Mesenteric fat pad (tissue), 1 donor: Measurements from ENCODE around the gene MACROD1. TPM values are rescaled to one million over a fixed set of nuclear protein-coding genes. Genes with fewer than 3 reads are reported as not detected.

ENCODE experiments used
- DNase-seq: peaks from one replicate; pipeline ENCODE4 v3.0.0-alpha.2; 2020; ENCODE audit warnings: low spot score
- total RNA-seq: library from RNA; stranded (reverse); fragmentation: NEBNext Ultra II Directional; extraction: Animal tissue kit (Norgen Biotek cat#: 25700); gene quantifications from one replicate; pipeline ENCODE4 v1.2.1, GENCODE V29; 2021
- donor health status: DM: yes; HTN: yes; CAD: no.

The MACROD1 gene
- total RNA-seq, 1 donor from 2014 or later = 19.5 TPM

DNA sequence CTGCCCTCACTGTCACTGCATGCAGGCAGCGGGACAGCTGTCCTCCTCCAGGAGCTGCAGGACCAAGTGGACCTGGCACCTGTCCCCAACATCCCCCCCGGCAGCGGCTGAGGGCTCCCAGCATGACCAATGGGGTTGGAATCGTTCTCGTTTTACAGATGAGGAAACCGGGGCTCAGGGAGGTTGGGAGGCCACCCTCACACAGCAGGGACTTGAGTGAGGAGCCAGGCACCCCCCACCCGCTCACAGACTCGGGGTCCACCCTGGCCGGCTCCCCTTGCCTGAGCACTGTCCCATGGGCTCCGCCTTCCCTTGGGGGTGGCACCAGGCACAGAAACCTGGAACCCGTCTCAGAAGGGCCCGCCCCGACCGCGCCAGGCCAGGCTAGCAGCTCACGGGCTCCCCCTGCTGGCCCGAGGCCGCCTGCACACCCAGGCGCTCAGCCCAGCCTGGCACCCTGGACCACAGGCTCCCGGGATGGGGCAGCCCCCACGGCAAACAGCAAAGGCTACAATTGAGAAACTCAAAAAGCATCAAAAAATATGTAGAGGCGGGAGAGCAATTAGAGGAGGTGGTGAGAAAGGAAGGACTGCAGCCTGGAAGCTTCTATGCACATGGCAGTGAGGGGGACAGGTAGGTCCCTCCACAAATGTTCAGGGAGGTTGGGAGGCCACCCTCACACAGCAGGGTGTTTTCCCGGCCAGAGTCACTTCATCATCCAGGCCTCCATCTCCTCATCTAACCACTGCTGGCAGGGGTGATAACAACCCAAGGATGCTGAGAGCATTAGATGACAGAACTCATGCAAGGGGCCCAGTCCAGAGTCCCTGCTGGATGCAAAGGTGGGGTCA is 12.8 kb downstream of the MACROD1 start:
- peak; percentile 92 for DNase-seq

DNA sequence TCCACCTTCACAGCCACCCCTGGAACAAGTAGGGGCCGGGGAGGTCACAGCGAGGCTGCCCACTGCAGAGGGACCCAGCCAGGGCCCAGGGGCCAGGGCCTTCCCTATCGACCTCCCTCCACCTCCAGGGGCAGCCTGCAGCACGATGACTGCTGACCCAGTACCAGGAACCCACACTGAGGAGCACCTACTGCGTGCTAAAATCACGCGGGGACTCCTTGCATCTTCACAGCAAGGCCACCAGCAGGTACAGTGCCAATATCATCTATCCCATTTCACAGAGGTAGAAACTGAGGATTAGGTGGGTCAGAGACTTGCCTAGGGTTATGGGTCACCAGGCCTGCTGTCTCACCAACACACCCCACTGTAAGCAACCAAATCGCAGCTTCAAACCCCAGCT is 14.6 kb downstream of the MACROD1 start:
- DNase-seq = no peak

- DNase-seq = no peak
Observed at GRCh38 chr11:64150481-64151239, 15.3 kb downstream of the MACROD1 start.

DNA sequence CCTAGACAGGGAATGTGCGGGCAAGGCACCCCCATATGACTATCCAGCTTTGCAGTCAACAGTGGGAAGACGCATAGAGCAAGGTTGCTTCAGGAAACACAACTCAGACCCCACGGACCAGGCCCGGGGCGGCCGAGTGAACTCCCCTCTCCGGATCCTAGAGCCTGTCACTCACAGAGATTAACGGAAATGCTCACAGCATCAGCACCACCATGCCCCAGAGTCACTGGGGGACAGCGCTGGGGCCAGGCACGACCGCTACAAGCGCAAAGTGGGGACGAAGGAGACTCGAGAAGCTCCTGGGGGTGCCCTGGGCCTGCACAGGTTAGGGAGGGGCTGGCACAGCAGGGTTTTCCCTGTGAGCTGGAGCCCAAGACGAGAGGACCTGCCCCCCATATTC is 15.9 kb downstream of the MACROD1 start:
- no peak for DNase-seq

DNA sequence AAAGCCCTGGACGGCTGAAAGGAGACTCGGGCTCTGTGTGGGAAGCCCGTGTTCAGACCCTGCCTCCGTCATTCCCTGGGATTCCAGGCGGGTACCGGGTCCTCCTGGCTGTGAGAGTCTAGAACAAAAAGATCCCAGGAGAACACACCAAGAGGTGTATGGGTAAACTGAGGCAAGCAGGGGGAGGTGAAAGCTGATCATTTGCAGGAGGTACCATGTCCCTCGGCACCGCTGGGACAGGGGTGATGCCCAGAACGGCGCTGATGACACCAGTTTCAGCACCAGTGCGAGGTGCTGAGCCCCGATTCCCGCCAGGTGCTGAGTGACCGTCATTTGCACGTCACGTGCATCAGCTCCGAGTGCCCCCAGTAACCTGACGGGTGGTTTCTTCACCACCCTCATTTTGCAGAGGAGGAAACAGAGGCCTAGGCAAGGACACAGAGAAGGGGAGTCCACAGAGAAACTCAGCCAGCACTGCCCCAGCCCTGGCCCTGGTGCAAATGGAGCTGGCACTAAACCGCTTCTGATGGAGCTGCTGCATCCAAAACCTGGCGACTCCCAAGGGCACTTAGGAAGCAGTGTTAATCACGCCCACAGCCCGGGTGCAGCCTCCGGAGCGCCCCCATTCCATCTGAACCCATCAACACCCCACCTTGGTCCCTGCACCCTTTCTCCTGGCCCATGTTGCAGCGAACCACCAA is 16.8 kb downstream of the MACROD1 start:
- no peak for DNase-seq

DNA sequence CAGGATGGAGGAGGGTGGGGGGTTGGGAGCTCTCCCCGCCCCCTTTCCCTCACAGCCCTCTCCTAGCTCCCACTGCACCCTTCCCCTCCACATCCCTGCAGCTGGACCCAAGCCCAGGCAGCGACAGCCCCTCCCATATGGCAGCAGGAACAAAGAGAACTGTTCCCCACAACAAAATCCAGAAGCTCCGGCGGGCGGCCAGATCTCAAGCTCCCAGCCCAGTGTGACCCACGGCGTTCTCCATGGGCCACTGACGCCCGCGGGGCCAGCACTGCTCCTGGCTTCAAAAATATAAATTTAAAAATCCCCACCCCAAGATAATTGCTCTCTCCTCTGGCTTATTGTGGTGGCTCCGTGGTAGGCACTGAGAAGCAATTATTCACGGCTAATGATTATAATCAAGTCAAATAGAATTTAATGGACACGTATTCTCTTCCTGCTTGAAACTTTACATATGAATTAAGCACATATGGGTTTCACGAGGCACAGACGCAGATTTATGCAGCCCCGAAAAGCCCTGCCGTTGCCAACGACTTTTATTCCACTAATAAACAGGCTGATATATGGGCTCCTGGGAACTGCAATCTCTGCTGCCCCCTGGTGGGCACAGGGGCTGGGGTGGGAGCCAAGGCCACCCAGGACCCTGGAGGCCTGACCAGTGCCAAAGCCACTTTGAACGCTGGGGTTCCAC is 17.5 kb downstream of the MACROD1 start:
- DNase-seq = no peak

- DNase-seq = no peak
Observed at GRCh38 chr11:64146036-64146955, 19.6 kb downstream of the MACROD1 start.

GRCh38 chr11:64144587-64145472 is 21.1 kb downstream of the MACROD1 start:
- no peak for DNase-seq

DNA sequence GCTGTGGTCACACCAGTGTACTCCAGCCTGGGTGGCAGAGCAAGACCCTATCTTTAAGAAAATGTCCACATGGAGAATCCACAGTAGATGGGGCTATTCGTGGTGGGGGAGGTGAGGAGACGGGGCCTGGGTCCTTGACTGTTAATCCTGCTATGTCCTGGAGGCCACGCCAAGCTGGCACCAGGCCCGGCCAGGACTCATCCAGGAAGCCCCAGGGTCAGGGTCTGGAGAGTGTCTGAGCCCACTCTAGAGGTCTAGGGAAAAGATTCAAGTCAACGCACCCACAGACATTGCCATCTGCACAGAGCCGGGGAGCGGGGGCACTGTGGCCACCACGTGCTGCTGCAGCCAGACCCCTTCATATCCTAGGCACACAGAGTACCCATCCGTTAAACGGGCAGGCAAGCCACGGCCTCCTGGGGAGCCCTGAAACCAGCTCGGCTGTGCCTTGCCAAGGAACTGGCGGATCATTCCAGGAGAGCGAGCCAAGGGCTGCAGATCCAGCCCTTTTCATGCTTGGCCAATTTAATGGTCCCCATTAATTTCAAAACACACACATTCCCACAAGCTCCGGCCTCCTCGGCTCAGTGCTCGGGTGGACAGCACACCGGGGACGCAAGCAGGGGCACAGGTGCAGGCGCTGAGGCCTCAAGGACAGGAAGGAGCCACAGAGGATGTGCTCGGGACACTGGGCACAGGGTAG is 24.7 kb downstream of the MACROD1 start:
- DNase-seq = no peak

DNA sequence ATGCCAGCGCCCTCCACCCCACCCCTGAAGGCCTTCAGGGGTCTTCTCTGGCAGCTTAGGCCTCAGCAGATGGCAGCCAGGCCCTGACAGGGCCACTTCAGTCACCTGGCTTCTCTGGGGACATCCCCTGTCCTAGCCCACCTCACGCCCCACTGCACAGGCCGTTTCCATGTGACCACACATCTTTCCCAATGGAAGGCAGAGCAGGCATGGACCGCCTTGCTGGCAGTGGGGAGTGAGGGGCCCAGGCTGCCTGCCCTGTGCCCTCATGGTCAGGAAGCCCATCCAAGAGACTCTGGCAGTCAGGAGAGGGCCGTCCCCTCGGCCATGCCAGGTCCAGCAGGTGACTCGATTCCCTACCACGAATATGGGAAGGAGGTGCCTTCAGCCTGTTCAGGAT is 25.8 kb downstream of the MACROD1 start:
- DNase-seq = no peak

DNA sequence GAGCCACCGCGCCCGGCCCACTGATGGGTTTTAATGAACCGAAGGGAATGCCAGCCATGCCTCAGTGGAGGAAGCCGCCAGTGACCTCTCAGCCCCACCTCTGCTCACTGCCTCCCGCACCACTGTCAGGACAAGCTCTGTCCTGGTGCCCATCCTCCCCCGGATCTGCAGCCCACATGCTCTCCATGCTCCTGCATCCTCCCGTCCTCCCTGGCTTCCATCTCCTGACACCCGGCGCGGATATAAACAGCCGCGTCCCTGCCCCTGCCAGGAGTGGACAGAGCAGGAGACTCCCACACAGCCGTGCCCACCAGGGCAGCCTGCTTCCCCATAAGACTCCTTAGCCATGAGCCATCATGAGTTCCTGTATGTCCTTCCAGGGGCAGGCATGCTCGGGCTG is 26.9 kb downstream of the MACROD1 start:
- DNase-seq = no peak

- DNase-seq = no peak
Observed at GRCh38 chr11:64138398-64138797, 27.5 kb downstream of the MACROD1 start.

DNA sequence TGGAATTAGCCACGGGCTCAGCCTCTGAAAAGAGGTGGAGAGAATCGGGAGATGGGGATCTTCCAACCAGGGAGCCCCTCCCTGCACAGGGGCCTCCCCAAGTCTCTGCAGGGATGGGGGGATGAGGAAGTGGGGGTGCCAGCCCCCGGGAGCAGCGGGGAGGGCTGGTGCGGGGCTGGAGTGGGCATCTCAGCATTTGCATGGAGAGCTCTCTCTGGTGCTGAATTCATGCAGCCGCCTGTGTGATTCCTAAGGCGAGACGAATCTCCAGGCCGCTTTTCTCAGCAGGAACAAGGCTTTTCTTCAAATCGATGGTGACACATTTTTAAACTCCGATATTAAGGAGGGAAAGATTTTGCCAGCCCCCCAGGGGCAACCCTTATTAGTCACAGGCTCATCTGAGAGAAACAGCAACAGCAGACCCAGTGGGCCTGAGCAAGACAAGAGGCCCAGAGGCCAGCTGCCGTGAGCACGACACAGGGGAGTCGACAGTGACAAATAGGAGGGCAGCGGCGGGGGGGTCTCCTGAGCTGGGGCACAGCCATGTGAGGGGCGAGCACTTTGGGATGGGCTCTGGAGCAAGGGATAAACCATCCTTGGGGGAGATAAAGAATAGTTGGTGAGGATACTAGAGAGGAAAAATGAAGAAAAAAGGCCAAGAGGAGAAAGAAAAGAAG is 29.0 kb downstream of the MACROD1 start:
- DNase-seq = no peak

DNA sequence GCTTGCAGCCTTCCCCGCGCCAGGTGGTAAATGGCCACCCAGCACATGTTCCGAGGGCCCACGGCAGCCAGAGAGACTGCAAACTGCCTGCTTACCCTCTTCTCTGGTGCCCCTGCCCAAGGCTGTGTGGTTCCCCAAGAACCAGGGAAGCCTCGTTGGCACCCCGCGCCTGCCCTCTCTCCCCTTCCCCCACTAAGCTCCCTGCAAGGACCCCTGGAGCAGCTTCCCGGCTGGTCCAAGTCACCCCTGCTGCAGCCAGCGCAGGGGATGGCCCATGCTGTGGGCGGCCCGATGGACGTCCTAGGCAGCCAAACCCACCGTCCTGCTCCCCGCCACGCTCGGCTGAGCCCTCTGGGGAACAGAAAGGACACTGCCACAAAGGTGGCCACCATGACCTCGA is 30.2 kb downstream of the MACROD1 start:
- no peak for DNase-seq

DNA sequence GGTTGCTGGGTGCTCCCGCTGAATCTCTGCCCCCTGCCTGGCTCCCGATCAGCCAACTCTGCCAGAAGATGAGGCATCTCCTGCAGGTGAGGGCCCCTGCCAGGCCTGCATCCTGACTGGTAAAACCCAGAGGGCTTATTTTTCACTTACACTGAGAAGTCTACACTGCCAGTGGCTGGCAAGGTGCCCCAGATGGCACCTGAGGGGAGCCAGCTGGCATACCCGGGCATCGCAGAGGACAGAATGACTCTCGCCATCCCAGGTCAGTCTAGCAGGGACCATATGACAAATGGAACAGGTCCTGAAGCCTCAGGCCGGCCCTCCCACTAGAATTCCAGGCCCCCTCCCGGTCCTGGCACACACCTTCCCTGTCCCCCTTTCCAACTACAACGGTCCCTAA is 30.9 kb downstream of the MACROD1 start:
- DNase-seq = no peak

- DNase-seq = no peak
Observed at GRCh38 chr11:64132982-64133705, 32.8 kb downstream of the MACROD1 start.

DNA sequence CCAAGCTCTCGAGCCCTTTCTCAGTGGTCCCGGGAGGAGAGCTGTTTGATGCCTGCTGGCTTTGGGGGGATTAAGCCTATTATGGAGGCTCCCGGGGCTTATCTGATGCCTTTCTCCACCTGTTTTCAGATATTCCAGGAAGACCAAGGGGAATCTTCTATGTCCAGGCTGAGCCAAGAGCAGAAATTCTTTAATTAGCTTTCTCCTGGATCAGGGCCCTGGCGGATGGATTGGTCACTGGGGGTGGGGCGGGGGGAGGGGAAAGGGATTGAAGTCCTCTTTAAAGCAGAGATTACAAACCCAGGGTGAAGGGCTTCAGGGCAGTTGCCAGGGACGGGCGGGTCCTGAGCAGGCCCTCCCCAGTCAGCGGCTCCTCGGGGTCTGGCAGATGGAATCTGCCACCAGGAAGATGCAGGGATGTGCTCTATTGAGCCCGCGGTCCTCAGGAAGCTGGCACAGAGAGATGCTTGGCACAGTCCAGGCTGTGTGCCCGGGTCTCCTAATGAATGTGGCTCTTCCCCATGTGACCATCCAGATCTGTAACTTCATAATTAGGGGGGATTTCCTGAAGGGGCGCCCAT is 33.6 kb downstream of the MACROD1 start:
- DNase-seq = no peak
